ENCODE results near the gene MYMK. TPM values are rescaled to one million over a fixed set of nuclear protein-coding genes. Genes with fewer than 3 reads are reported as not detected.

Gene MYMK
- total and polyA plus RNA-seq, 2 of the 8 experiments (the other 6 are each of a cell fraction or from before 2014, with no cell fraction given): not detected

- no peak overlapping the region for H4K5ac ChIP-seq (ENCODE audit: insufficient read length, low read depth, low read length)
- ChIA-PET POLR2A (ENCODE audit: partially characterized antibody) (interaction anchor here (1.4 to 2.7 kb wide), 2 partner anchors 134 to 139 kb away, joined by 5 to 12 read pairs; partner anchors contain the start of genes MED22 and RPL7A), CTCF (ENCODE audit: partially characterized antibody) (interaction anchor here (0.6 to 3.6 kb wide), 33 partner anchors 8 to 299 kb away, joined by 3 to 29 read pairs (median 5); no protein-coding TSS in a partner anchor)
- no peak overlapping the region for H3K4me3 ChIP-seq (ENCODE audit: extremely low read depth in 1 of 4, insufficient read depth in 2 of 4, low read depth in 3 of 4, low read length in 4 of 4)
- FAIRE-seq (no peak), DNase-seq (ENCODE audit: low read depth in 1 of 2, low spot score in 2 of 2) (no peak)
- H3K79me2 ChIP-seq (ENCODE audit: control insufficient read depth in 1 of 2, insufficient read depth in 2 of 2, low read length in 2 of 2): no peaks in the 10 kb centered on the region
- H2AFZ ChIP-seq (ENCODE audit: low read length): no peak overlapping the region
- no peak overlapping the region for H3K4ac ChIP-seq (replicated peaks; ENCODE audit: insufficient read length, low read depth, low read length)
- no peaks in the 10 kb centered on the region; a peak in 2 of 7 replicates for H3K4me1 ChIP-seq (replicated peaks in 1 of 4; ENCODE audit: control insufficient read depth in 3 of 4, insufficient read depth in 4 of 4, low read length in 3 of 4)
- H4K20me1 ChIP-seq (replicated peaks in 1 of 2; ENCODE audit: control insufficient read depth in 1 of 2, insufficient read depth in 2 of 2, low read length in 2 of 2): peaks cover 2% of the 10 kb centered on the region in 2 experiments
- H3K14ac ChIP-seq (ENCODE audit: insufficient read length): no peak overlapping the region
- H3K36me3 ChIP-seq (ENCODE audit: control insufficient read depth in 2 of 4, insufficient read depth in 4 of 4, low read length in 3 of 4): no peaks in the 10 kb centered on the region
- no peak overlapping the region for H3K23ac ChIP-seq (ENCODE audit: insufficient read length)
- H3K27ac ChIP-seq (ENCODE audit: low read depth, low read length): no peak overlapping the region
- 84% methylated on average over 8 of the region's 8 CpGs; no CpG with 5 or more reads in 1 of the 2 experiments for WGBS, 2 experiments (ENCODE audit: extremely low coverage in 1 of 2, insufficient coverage in 1 of 2, insufficient read length in 1 of 2, insufficient replicate concordance in 2 of 2, low coverage in 1 of 2, low lambda C conversion rate in 2 of 2, missing lambda C conversion rate in 1 of 2)
- no peak overlapping the region for H2AK5ac ChIP-seq (ENCODE audit: low read depth, low read length)
- H2BK120ac ChIP-seq (replicated peaks; ENCODE audit: low read depth, low read length): no peak overlapping the region
- H3K56ac ChIP-seq (replicated peaks; ENCODE audit: insufficient read length, low read depth, low read length): no peak overlapping the region
- H2BK12ac ChIP-seq (ENCODE audit: low read depth, low read length): no peak overlapping the region
- H3K9ac ChIP-seq (replicated peaks in 1 of 4; ENCODE audit: extremely low read depth in 1 of 4, low read depth in 3 of 4, low read length in 3 of 4): no peak overlapping the region
- H2BK15ac ChIP-seq (ENCODE audit: low read length): no peak overlapping the region
- H4K8ac ChIP-seq (ENCODE audit: extremely low read depth, insufficient read depth, low read length): no peak overlapping the region; the same call in 1 of the 2 replicates
- no peaks in the 10 kb centered on the region; a peak in 1 of 7 replicates for H3K27me3 ChIP-seq (replicated peaks in 1 of 4; ENCODE audit: control insufficient read depth in 3 of 4, extremely low read depth in 1 of 4, insufficient read depth in 3 of 4, low read length in 3 of 4)
- no peaks in the 10 kb centered on the region; the same call in 1 of the 2 replicates for H3K23me2 ChIP-seq (ENCODE audit: low read depth, low read length)
- no peak overlapping the region for H4K91ac ChIP-seq (replicated peaks; ENCODE audit: insufficient read length, low read length)
- H3K18ac ChIP-seq (ENCODE audit: extremely low read depth, low read length): no peak overlapping the region
- H3K79me1 ChIP-seq (ENCODE audit: low read depth, low read length): no peaks in the 10 kb centered on the region
- H3K9me3 ChIP-seq (ENCODE audit: insufficient read depth in 2 of 2, low read depth in 1 of 2, low read length in 1 of 2): no peaks in the 10 kb centered on the region
- H2BK5ac ChIP-seq (ENCODE audit: low read depth, low read length): no peak overlapping the region
- no peak overlapping the region for H2BK20ac ChIP-seq (ENCODE audit: low read length)
- no peak overlapping the region for H3K4me2 ChIP-seq (ENCODE audit: insufficient read depth in 1 of 2, low read depth in 2 of 2, low read length in 2 of 2)
- TF ChIP-seq KDM4A (IDR thresholded peaks at IDR 0.05; ENCODE audit: low read depth, low read length, severe bottlenecking) (no peak), CTCF (IDR thresholded peaks at IDR 0.05; ENCODE audit: control extremely low read depth in 1 of 3, insufficient read depth in 1 of 3, low read depth in 1 of 3, low read length in 3 of 3) (no peak), GTF2F1 (IDR thresholded peaks at IDR 0.05; ENCODE audit: borderline replicate concordance, low read depth, low read length) (no peak), NRF1 (IDR thresholded peaks at IDR 0.05; ENCODE audit: low read depth, low read length) (no peak), MAFK (IDR thresholded peaks at IDR 0.05; ENCODE audit: low read depth, low read length) (no peak), JUND (IDR thresholded peaks at IDR 0.05; ENCODE audit: low read length) (no peak), CHD2 (IDR thresholded peaks at IDR 0.05; ENCODE audit: low read length) (no peak), JUN (IDR thresholded peaks at IDR 0.05; ENCODE audit: low read depth, low read length) (no peak), SP4 (IDR thresholded peaks at IDR 0.05; ENCODE audit: low read length) (no peak), USF2 (IDR thresholded peaks at IDR 0.05; ENCODE audit: low read length) (no peak), SIX5 (IDR thresholded peaks at IDR 0.05; ENCODE audit: low read depth, low read length) (no peak)
These were observed 37.4 kb downstream of the MYMK start for GRCh38 chr9:133487331-133487725.
